Left forelimb (tissue), 1 donor: Measurements from ENCODE around the gene UFC1.

Experiments used
- DNase-seq: peaks from one replicate; pipeline ENCODE4 v3.0.0-alpha.2; 2018; ENCODE audit warnings: low spot score

Gene UFC1

GRCh38 chr1:161133220-161133740 is 20.5 kb upstream of the UFC1 start:
- DNase-seq, result no peak

GRCh38 chr1:161137881-161138280 is 15.9 kb upstream of the UFC1 start:
- DNase-seq, result no peak

- no peak for DNase-seq
Measured at GRCh38 chr1:161138431-161138830, 15.3 kb upstream of the UFC1 start.

- DNase-seq, result no peak
Measured at GRCh38 chr1:161139766-161140165, 14.0 kb upstream of the UFC1 start.

- DNase-seq, result no peak
Measured at GRCh38 chr1:161140755-161141400, 12.9 kb upstream of the UFC1 start.

- DNase-seq, result no peak
Measured at GRCh38 chr1:161145832-161146231, 7.9 kb upstream of the UFC1 start.

GRCh38 chr1:161153176-161153575 is 602 bp upstream of the UFC1 start:
- no peak for DNase-seq

- DNase-seq, result no peak
Measured at GRCh38 chr1:161157867-161158266, 4.1 kb downstream of the UFC1 start.

- no peak for DNase-seq
Measured at GRCh38 chr1:161158316-161159010, 4.7 kb downstream of the UFC1 start.

GRCh38 chr1:161159087-161159912 is 5.5 kb downstream of the UFC1 start, which contains the start of gene USP21:
Gene USP21, plus strand, starts transcription at chr1:161159500. Its CDS starts 1,141 bp downstream, at chr1:161160641.
- peak; percentile 95 for DNase-seq

GRCh38 chr1:161159913-161160243 is 6.1 kb downstream of the UFC1 start:
- no peak for DNase-seq

GRCh38 chr1:161160671-161161145 is 6.9 kb downstream of the UFC1 start:
- no peak for DNase-seq

GRCh38 chr1:161161652-161162051 is 7.9 kb downstream of the UFC1 start:
- no peak for DNase-seq

GRCh38 chr1:161162052-161162451 is 8.3 kb downstream of the UFC1 start:
- DNase-seq, result no peak

- DNase-seq, result no peak
Measured at GRCh38 chr1:161162806-161163205, 9.0 kb downstream of the UFC1 start.

GRCh38 chr1:161163793-161164192 is 10.0 kb downstream of the UFC1 start:
- no peak for DNase-seq

GRCh38 chr1:161164901-161165610 is 11.3 kb downstream of the UFC1 start:
- DNase-seq, result no peak

- DNase-seq, result peak; percentile 94
Measured at GRCh38 chr1:161165742-161166668, 12.2 kb downstream of the UFC1 start, which contains the start of gene PPOX. Gene PPOX, plus strand, starts transcription at chr1:161166426. Its CDS starts 422 bp downstream, at chr1:161166848.

- no peak for DNase-seq
Measured at GRCh38 chr1:161166669-161167548, 13.1 kb downstream of the UFC1 start.

GRCh38 chr1:161168906-161169305 is 15.1 kb downstream of the UFC1 start:
- no peak for DNase-seq
